GM12878 (cell line): ENCODE data around the gene WAS. TPM values are rescaled to one million over a fixed set of nuclear protein-coding genes. Genes with fewer than 3 reads are reported as not detected.
"Not testable (repeated sequence)": the region's sequence is repeated elsewhere in the genome, so short reads cannot be mapped to it uniquely, and the experiment has no call there.

Source experiments
- ATAC-seq: fragments of 200-7000 bp; cut with Tn5 transposase; 3 replicates; pipeline ENCODE4 v1.9.1; 2020; ENCODE audit warnings: mild to moderate bottlenecking, moderate library complexity
- BruUV-seq: library from RNA; stranded (reverse); fragments of 400-500 nt; replicated peaks from 2 replicates; lab custom pipeline; 2021; lab: Mats Ljungman, UMichigan
- CTCF ChIA-PET: fragments of 300-600 bp; sonication (Branson Sonifier 250); formaldehyde crosslinking; extraction: SDS; loops from one replicate; lab custom pipeline; 2021; ENCODE audit warnings: inconsistent platforms; lab: Yijun Ruan, JAX
- POLR2A ChIA-PET: fragments of 350-600 bp; formaldehyde crosslinking; extraction: SDS; loops from one replicate; lab custom pipeline; 2021; ENCODE audit warnings: inconsistent platforms; lab: Charles Lee
- RAD21 ChIA-PET: fragments of 300-600 bp; sonication (Branson Sonifier 250); formaldehyde crosslinking; loops from one replicate; lab custom pipeline; 2023; ENCODE audit warnings: antibody characterized with exemption; ENCODE audit not compliant: unreplicated experiment; lab: Charles Lee
- SMC1A ChIA-PET: fragments of 300-600 bp; sonication (Branson Sonifier 250); formaldehyde crosslinking; loops from one replicate; lab custom pipeline; 2023; ENCODE audit not compliant: unreplicated experiment, uncharacterized antibody; lab: Charles Lee
- DNase-seq: peaks from one replicate; pipeline ENCODE4 v3.0.0-alpha.2; 2011; ENCODE audit warnings: low read depth, low spot score
- FAIRE-seq: peaks from 3 replicates; lab custom pipeline; 2011; peaks lifted over from hg19 to GRCh38; lab: Jason Lieb, UNC
- H2AFZ ChIP-seq: 2 replicates; pipeline ENCODE4 v1.6.0; 2011; ENCODE audit warnings: low read depth, low read length, control low read depth; ENCODE audit not compliant: control insufficient read depth
- H3K27ac ChIP-seq: 2 replicates; pipeline ENCODE4 v1.5.1; 2011; ENCODE audit warnings: control low read depth; ENCODE audit not compliant: control insufficient read depth, insufficient read depth
- H3K27me3 ChIP-seq, 2 experiments: replicated peaks in 1 of 2; 2 replicates each; pipeline versions ENCODE4 v1.6.0 to v1.6.1; 2011; ENCODE audit warnings: low read length in 1 of 2; ENCODE audit not compliant: control insufficient read depth in 2 of 2, insufficient read depth in 2 of 2
- H3K36me3 ChIP-seq, 2 experiments: 2 replicates each; pipeline ENCODE4 v1.5.1; 2011; ENCODE audit warnings: low read length in 1 of 2; ENCODE audit not compliant: control insufficient read depth in 2 of 2, insufficient read depth in 2 of 2
- H3K4me1 ChIP-seq: 2 replicates; pipeline ENCODE4 v1.6.1; 2011; ENCODE audit warnings: mild to moderate bottlenecking, low read length, moderate library complexity, mixed read lengths; ENCODE audit not compliant: control insufficient read depth, insufficient read depth
- H3K4me2 ChIP-seq: 2 replicates; pipeline ENCODE4 v1.6.0; 2011; ENCODE audit warnings: control low read depth; ENCODE audit not compliant: control insufficient read depth, insufficient read depth
- H3K4me3 ChIP-seq: fragments of 200-600 bp; sonication (generic); 2 replicates; pipeline ENCODE4 v1.5.1; 2016
- H3K79me2 ChIP-seq: 2 replicates; pipeline ENCODE4 v1.6.0; 2011; ENCODE audit warnings: low read length; ENCODE audit not compliant: control insufficient read depth, insufficient read depth
- H3K9ac ChIP-seq: 2 replicates; pipeline ENCODE4 v1.8.0; 2011; ENCODE audit warnings: low read length, control low read depth, mixed read lengths; ENCODE audit not compliant: control insufficient read depth, insufficient read depth
- H3K9me3 ChIP-seq: replicated peaks from 3 replicates; pipeline ENCODE4 v1.5.1; 2011; ENCODE audit warnings: mild to moderate bottlenecking, low read length; ENCODE audit not compliant: control insufficient read depth, insufficient read depth
- H4K20me1 ChIP-seq: 2 replicates; pipeline ENCODE4 v1.6.0; 2011; ENCODE audit not compliant: control insufficient read depth, insufficient read depth
- ZBTB11 ChIP-seq: fragments of 450-650 bp; formaldehyde crosslinking; IDR thresholded peaks from 2 replicates; pipeline ENCODE4 v1.5.0; 2022; ENCODE audit warnings: mild to moderate bottlenecking, missing genetic modification characterization
- WGBS: methylation state at CpG from one replicate; pipeline ENCODE4 v1.1.6; 2016; ENCODE audit warnings: low lambda C conversion rate; ENCODE audit not compliant: insufficient replicate concordance, insufficient coverage; ENCODE audit errors: missing lambda C conversion rate; 5-methylcytosine and 5-hydroxymethylcytosine counted together
- in situ Hi-C: fragments of 300-500 bp; cut with MboI; formaldehyde crosslinking; loops from 9 replicates; pipeline ENCODE4 v1.14.3; 2018; ENCODE audit warnings: mixed read lengths
- intact Hi-C: fragments of 100-400 bp; cut with micrococcal nuclease; formaldehyde crosslinking; loops from one replicate; pipeline ENCODE4 v1.14.2; 2022; ENCODE audit not compliant: unreplicated experiment
- polyA plus RNA-seq, 11 experiments: library from polyadenylated mRNA; depleted of rRNA in 4 of 11; unstranded in 6 of 11; stranded (reverse) in 5 of 11; fragments of >200 nt; fragmentation: Nextera tagmentation in 4 of 11; fragmentation: Illumina TruSeq in 1 of 11; extraction: Ambion mirVana in 4 of 11; extraction: Trizol in 1 of 11; gene quantifications; 1 replicate in 1 of 11; 2 replicates in 10 of 11; pipeline versions ENCODE4 v1.2.1 to v1.2.3, GENCODE V29; 2011 to 2016; ENCODE audit warnings: inconsistent platforms in 2 of 11, missing spikeins in 2 of 11, low read depth in 1 of 11
- total RNA-seq, 4 experiments: library from RNA; depleted of rRNA in 3 of 4; stranded (reverse); fragments of >200 nt in 3 of 4; fragmentation: Illumina TruSeq in 1 of 4; extraction: Trizol in 1 of 4; gene quantifications; 2 replicates each; pipeline versions ENCODE4 v1.2.1 to v1.2.3, GENCODE V29; 2013 to 2021

Gene WAS
- total and polyA plus RNA-seq, 10 of the 15 experiments (the other 5 are each of a cell fraction or from before 2014, with no cell fraction given): 1.6 to 84.7 (median 23.0) TPM

- TF ChIP-seq ZBTB11: no peak
Observed at GRCh38 chrX:48667509-48667908, 16.1 kb upstream of the WAS start (continued).

GRCh38 chrX:48668187-48668586 is 15.4 kb upstream of the WAS start:
- H3K27me3 ChIP-seq, ATAC-seq, H3K4me2 ChIP-seq, CTCF ChIA-PET, H3K9me3 ChIP-seq, POLR2A ChIA-PET, H3K27ac ChIP-seq, FAIRE-seq, intact Hi-C loops, RAD21 ChIA-PET, H3K9ac ChIP-seq, H2AFZ ChIP-seq, BruUV-seq, H3K4me3 ChIP-seq, DNase-seq, in situ Hi-C loops, H3K79me2 ChIP-seq, H4K20me1 ChIP-seq, H3K36me3 ChIP-seq, H3K4me1 ChIP-seq: not testable (repeated sequence)
- SMC1A ChIA-PET: interaction anchor here (1.2 kb wide), 1 partner anchor 19 kb away, joined by 3 read pairs; no protein-coding TSS in a partner anchor
- 63% methylated on average over 11 of the region's 11 CpGs for WGBS
